HG02623 (cell line): ENCODE data around the gene FAM162A.

Source experiments
- ATAC-seq: cut with Tn5 transposase; IDR thresholded peaks from one replicate; pipeline ENCODE4 v1.9.1; 2021; ENCODE audit warnings: moderate library complexity; ENCODE audit not compliant: unreplicated experiment

The FAM162A gene

DNA sequence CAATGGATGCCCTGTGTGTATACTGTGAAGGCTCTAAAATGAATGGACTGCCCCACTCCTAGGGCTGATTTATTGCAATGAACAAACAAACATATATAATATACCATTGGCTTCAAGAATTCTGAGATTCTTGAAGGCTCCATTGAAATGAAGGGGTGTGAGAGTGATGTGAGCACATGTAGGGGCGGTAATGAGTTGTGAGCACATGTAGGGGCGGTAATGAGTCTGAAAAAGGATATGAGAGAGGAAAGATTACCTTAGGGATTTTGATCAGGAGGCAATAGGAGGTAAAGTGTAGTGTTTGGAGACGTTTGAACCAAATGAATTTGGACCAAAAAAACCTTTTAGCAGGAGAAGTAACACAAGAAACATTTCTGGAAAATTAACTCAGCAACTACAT is 3.7 kb downstream of the FAM162A start:
- ATAC-seq: no peak

GRCh38 chr3:122389197-122389596 is 5.2 kb downstream of the FAM162A start:
- ATAC-seq: no peak

DNA sequence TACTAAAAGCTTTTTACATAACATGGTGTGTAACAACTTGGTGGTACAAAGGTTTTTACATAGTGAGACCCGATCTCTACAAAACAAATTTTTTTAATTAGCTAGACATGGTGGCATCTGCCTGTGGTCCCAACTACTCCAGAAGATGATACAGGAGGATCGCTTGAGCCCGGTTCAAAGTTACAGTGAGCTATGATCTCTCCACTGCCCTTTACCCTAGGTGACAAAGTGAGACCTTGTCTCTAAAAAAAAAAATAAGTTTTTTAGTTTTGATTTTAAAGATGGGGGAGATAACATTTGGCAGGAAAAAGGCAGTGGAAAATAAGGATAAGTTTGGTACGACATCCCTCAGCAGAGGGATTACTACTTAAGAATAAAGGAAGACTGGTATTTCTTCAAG is 5.9 kb downstream of the FAM162A start:
- no peak for ATAC-seq

DNA sequence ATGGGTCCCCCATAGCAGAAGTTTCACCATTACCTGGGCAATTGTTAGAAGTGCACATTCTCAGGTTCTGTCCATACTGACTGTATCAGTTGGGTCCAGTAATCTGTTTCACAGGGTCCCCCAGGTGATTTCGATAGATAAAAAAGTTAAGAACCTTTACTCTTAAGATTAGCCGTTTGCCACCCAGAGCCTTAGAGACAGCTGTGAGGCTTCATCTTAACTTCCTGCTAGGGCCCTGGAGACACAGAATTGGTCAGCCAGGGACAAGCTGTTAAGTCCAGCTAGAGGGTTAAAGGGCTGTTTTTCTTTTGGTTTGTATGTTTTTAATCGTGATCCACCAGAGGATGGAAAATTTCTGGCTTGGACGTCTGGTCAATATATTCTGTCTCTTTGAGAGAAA is 6.7 kb downstream of the FAM162A start:
- ATAC-seq: no peak

DNA sequence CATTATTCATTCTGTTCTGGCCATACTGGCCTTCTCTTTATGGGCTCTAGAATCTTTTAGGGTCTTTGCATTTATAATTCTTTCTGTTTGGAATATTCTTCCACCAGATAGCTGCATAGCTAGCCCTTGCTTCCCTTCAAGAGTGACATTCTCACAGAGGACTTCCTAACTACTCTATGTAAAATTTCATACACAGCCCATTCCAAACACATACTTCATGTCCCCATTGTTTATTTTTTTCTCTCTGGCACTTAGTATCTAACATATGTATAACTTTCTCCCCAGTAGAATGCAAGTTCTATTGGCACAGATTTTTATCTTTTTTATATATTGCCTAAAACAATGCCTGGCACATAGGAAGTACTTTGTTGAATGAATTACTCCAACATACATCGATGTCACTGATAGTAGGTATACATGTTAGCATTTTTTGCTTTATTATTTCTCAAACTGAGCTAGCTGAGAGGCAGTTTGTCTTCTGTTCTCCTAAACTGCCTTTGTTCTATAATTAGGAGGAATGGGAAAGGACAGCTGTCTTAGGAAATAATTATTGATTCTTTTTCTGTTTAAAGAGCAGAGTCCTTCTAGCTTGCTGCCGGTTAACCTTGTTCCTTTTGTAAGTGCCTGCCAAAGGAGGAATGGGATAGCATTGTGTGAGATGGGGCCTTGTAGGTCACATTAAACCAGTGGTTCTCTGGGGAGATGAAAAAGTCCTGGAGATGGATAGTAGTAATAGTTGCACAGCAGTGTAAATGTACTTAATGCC is 7.9 kb downstream of the FAM162A start:
- ATAC-seq: no peak

DNA sequence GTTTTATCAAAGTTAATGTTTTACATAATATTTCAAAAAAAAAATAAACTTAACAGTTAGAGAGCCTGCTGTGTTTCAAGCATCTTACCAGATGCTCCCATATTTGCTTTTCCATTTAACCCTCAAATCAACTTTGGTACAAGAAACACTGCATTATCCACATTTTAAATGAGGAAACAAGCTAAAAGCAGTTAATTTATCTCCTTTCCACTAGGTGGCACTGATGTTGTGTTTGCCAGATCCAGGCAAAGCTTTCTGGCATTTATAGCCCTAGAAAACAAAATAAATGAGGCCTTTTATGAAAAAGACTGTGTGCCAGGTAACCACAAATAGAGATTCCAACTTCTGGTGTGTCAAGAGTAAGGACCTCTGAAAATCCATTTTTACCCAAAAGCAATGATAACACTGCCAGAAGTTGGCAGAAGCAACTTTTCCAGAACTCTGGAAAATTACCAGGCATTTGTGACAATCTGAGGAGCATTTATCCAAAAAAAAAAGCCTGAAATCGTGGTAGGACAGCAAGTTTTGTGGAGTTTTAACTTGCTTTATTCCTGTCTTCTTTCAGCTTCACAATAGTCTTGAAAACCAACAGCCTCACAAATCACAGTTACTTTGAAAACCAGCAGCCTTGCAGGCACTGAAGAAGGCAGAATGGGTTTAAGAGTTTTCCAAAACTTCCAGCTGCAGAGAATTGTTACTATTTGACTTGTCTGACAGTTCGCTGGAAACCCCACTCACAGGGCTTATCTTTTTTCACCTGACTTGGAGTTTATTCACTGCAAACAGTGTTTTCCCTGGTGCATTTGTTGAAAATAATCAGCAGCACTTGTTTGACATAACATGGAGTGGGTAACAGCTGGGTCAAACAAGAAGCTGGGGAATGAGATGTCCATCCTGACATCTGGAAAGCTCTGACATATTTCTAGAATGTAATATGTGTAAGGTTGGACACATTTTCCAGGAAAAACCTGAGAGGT is 9.2 kb downstream of the FAM162A start:
- ATAC-seq: no peak

- no peak for ATAC-seq
These were observed 10.2 kb downstream of the FAM162A start for GRCh38 chr3:122394173-122394572.

DNA sequence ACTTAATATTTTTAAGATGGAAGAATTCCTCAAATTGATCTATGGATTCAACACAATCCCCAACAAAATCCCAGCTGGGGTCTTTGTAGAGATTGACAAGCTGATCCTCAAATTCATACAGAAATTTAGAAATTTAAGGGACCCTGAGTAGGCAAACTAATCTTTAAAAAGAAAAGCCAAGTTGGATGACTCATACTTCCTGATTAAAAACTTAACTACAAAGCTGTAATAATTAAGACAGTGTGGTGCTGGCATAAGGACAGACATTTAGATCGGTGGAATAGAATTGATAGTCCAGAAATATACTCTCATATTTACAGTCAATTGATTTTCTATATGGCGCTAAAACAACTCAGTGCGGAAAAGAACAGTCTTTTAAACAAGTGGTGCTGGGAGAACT is 11.6 kb downstream of the FAM162A start:
- ATAC-seq: no peak

GRCh38 chr3:122396511-122396910 is 12.5 kb downstream of the FAM162A start:
- ATAC-seq: no peak

DNA sequence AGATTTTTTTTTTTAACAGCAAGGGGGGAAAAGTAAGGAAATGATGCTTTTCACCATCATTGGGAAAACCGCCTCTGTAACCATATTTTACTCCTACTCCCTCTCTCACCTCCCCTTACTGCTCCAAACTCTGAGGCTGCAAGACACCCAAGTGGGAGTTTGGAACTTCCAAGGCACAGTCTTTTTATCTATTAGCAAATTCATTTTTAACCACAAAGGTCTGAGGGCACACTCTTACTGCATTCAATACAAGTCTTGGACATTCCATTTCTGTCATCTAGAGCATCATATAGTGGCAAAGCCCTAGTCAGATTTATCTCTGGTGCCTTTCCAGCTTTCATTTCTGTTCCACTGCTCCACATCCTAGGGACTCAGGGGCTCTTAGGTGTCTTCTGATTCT is 13.2 kb downstream of the FAM162A start:
- no peak for ATAC-seq

DNA sequence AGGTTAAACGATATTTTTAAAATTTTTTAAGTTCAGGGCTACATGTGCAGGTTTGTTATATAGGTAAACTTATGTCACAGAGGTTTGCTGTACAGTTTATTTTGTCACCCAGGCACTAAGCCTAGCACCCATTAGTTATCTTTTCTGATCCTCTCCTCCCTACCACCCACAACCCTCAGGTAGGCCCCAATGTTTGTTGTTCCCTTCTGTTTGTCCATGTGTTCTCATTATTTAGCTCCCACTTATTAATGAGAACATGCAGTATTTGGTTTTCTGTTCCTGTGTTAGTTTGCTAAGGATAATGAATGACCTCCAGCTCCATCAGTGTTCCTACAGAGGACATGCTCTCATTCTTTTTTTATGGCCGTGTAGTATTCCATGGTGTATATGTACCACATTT is 14.9 kb downstream of the FAM162A start:
- no peak for ATAC-seq

- ATAC-seq: no peak
These were observed 19.5 kb downstream of the FAM162A start for GRCh38 chr3:122403489-122403888.

DNA sequence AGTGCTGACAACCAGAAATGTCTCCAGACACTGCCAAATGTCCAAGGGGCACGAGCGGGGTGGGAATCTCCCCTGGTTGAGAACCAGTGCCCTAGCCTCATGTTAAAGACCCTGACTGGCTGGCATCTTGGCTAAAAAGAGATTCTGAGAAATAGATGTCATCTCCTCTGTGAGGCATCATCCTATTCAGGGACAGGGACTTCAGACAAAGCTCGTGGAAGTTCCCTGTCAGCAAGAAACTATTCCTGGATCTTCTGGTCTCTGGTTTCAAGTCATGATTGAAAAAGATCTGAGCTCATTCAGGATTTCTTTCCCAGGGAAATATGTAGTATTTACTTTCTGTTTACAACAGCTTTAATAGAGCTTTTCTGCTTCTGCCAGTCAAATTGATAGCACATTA is 21.0 kb downstream of the FAM162A start:
- ATAC-seq: no peak

DNA sequence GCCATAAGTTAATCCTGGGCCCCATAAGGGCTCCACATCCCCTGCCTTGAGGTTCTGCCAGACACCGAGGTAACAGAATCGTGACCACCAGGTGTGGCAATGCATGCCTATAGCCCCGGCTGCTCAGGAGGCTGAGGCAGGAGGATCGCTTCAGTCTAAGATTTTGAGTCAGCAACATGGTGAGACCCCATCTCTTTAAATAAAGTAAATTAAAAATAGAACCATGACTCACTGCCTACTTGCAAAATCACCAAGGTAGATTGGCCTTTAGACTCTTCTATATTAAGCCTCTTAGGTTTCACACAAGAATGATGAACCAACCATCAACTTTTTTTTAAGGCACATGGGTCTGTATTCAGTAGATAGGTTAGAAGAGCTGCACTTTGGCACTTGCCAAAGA is 22.2 kb downstream of the FAM162A start:
- ATAC-seq: no peak

DNA sequence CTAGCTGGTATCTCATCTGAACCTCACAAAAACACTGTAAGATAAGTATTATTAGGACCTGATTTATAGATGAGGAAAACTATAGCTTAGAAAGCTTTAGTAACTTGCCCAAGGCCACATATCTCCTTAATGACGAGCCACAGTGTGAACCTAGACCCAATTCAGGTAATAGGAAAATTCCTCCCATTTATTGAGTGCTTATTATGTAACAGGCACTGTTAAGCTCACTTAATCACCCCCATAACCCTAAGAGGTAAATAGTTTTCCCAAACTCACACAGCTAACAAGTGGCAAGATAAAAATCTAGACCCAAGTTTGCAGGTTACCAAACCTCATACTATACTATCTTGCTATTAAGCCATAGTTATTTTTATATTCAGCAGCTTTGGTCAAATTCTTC is 24.0 kb downstream of the FAM162A start:
- ATAC-seq: no peak

GRCh38 chr3:122409446-122409845 is 25.5 kb downstream of the FAM162A start:
- no peak for ATAC-seq

DNA sequence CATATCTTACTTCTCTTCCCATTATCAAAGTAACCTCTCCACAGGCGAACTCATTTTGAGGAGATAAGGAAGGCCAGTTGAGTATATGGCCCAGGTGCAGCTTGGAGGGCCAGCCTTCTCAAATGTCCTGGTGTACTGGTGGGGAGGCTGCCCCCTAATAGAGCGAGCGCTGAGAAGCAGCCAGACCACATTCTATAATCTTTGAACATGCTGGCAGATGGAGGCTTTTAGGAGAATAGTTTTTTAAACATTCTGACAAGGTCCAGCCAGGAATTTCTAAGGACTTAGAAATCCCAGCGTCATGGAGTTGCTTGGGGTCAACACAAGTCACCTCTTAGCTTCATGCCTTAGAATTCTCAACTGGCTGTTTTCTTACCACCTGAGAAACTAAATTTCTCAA is 26.1 kb downstream of the FAM162A start:
- no peak for ATAC-seq

GRCh38 chr3:122410639-122411038 is 26.7 kb downstream of the FAM162A start:
- no peak for ATAC-seq

DNA sequence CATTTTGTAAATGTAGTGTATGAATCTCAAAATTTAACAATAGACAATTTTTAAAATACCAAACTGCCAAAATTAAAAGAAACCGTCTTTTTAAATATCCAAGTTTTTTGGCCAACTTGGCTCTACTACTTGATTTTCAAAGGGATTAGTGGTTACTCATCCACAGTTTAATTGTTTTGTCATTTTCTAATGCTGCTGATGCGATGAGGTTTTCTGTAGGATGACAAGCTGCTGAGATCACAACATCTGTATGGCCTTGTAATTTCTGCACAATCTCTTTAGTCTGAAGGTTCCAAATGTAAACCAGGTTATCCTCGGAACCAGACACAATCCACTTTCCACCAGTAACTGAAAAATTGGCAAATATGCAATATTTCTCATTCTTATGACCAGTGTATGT is 30.4 kb downstream of the FAM162A start:
- ATAC-seq: no peak

- ATAC-seq: peak; percentile 40
These were observed 31.2 kb downstream of the FAM162A start for GRCh38 chr3:122415104-122415744.
